Neural cell (in vitro differentiated cells): ENCODE results near the gene REPIN1.

ENCODE experiments used
- POLR2AphosphoS5 ChIP-seq: IDR thresholded peaks from 2 replicates; pipeline ENCODE4 v1.6.1; 2012
- RAD21 ChIP-seq: fragments of 450-650 bp; conservative IDR thresholded peaks from 2 replicates; pipeline ENCODE4 v1.6.1; 2014; ENCODE audit warnings: antibody characterized with exemption, mild to moderate bottlenecking, moderate library complexity
- SMC3 ChIP-seq: fragments of 450-650 bp; conservative IDR thresholded peaks from 2 replicates; pipeline ENCODE4 v1.6.1; 2014; ENCODE audit warnings: antibody characterized with exemption, mild to moderate bottlenecking, moderate library complexity; ENCODE audit not compliant: poor library complexity
- TF ChIP-seq, protein P1 (sequence below): fragments of 450-650 bp; IDR thresholded peaks from 2 replicates; pipeline ENCODE4 v1.5.1; 2014; ENCODE audit warnings: antibody characterized with exemption, mild to moderate bottlenecking, moderate library complexity; ENCODE audit not compliant: poor library complexity, severe bottlenecking

DNA sequence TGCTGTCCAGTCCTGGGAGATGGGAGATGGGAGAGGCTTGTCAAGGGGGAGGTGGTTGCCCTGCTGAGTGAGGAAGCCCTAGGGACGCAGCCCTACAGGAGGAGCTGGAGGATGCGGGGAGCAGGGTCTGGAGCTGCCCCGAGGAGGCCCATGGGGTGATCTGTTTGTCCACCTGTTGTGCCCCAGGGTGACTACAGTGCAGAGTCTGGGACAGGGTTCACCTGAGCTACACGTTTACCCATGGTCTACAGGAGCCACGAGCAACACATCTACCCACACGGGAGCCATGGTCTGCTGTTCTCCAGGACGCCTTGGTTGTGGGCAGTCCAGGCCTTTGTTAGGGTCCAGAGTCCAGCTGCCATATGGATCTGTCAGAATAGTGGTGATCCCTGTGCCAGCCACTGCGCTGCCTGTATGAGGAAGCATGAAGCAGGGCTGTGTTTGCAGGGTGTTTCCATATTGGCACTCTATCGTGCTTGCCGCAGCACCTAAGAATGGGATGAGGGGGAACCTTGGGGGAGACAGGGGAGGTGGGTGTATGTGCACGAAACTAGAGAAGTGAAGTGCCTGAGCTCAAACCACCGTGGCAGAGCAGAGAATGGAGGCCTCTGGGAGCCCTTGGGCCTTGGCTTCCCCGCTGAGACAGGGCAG is 34.2 kb downstream of the REPIN1 start:
- TF ChIP-seq POLR2AphosphoS5 = no peak
- TF ChIP-seq, protein P1, sequence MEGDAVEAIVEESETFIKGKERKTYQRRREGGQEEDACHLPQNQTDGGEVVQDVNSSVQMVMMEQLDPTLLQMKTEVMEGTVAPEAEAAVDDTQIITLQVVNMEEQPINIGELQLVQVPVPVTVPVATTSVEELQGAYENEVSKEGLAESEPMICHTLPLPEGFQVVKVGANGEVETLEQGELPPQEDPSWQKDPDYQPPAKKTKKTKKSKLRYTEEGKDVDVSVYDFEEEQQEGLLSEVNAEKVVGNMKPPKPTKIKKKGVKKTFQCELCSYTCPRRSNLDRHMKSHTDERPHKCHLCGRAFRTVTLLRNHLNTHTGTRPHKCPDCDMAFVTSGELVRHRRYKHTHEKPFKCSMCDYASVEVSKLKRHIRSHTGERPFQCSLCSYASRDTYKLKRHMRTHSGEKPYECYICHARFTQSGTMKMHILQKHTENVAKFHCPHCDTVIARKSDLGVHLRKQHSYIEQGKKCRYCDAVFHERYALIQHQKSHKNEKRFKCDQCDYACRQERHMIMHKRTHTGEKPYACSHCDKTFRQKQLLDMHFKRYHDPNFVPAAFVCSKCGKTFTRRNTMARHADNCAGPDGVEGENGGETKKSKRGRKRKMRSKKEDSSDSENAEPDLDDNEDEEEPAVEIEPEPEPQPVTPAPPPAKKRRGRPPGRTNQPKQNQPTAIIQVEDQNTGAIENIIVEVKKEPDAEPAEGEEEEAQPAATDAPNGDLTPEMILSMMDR = no peak
- no peak for TF ChIP-seq SMC3
- no peak for TF ChIP-seq RAD21
